ENCODE results near the gene KLHL36. TPM values are rescaled to one million over a fixed set of nuclear protein-coding genes. Genes with fewer than 3 reads are reported as not detected.
"Not testable (repeated sequence)": the region's sequence is repeated elsewhere in the genome, so short reads cannot be mapped to it uniquely, and the experiment has no call there.

KLHL36 gene
- total and polyA plus RNA-seq, 3 donors from 2014 or later = 75.1 to 129 (median 113) TPM

DNA sequence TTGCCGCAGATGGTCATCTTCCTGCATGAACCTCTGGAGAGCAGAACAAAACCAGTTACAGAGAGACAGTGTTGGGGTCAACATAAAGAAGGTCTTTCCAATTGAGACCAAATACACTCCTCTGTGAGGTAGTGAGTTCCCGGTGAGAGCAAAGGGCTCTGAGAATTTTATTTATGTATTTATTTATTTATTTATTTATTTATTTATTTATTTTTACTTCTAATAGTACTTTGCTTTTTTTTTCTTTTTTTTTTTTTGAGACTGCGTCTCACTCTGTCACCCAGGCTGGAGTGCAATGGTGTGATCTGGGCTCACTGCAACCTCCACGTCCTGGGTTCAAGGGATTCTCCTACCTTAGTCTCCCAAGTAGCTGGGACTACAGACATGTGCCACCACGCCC is 18.3 kb upstream of the KLHL36 start:
- H3K27ac ChIP-seq = no peak overlapping the region
- H3K9me3 ChIP-seq = no peaks in the 10 kb centered on the region
- H3K27me3 ChIP-seq = no peaks in the 10 kb centered on the region
- peaks cover 18% of the 10 kb centered on the region for H3K4me1 ChIP-seq
- H3K4me3 ChIP-seq = no peak overlapping the region
- no peak for DNase-seq
- 94 to 97% methylated on average over 5 of the region's 5 CpGs for WGBS, 2 donors
- intact Hi-C loops (cut with DNase I; ENCODE audit: low total_unique reads) = no loop called here
- H3K36me3 ChIP-seq (ENCODE audit: low read depth, missing control alignments) = no peaks in the 10 kb centered on the region
- no peak for TF ChIP-seq POLR2A (IDR thresholded peaks at IDR 0.05)
- TF ChIP-seq, protein P1, sequence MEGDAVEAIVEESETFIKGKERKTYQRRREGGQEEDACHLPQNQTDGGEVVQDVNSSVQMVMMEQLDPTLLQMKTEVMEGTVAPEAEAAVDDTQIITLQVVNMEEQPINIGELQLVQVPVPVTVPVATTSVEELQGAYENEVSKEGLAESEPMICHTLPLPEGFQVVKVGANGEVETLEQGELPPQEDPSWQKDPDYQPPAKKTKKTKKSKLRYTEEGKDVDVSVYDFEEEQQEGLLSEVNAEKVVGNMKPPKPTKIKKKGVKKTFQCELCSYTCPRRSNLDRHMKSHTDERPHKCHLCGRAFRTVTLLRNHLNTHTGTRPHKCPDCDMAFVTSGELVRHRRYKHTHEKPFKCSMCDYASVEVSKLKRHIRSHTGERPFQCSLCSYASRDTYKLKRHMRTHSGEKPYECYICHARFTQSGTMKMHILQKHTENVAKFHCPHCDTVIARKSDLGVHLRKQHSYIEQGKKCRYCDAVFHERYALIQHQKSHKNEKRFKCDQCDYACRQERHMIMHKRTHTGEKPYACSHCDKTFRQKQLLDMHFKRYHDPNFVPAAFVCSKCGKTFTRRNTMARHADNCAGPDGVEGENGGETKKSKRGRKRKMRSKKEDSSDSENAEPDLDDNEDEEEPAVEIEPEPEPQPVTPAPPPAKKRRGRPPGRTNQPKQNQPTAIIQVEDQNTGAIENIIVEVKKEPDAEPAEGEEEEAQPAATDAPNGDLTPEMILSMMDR (IDR thresholded peaks at IDR 0.05) = no peak

DNA sequence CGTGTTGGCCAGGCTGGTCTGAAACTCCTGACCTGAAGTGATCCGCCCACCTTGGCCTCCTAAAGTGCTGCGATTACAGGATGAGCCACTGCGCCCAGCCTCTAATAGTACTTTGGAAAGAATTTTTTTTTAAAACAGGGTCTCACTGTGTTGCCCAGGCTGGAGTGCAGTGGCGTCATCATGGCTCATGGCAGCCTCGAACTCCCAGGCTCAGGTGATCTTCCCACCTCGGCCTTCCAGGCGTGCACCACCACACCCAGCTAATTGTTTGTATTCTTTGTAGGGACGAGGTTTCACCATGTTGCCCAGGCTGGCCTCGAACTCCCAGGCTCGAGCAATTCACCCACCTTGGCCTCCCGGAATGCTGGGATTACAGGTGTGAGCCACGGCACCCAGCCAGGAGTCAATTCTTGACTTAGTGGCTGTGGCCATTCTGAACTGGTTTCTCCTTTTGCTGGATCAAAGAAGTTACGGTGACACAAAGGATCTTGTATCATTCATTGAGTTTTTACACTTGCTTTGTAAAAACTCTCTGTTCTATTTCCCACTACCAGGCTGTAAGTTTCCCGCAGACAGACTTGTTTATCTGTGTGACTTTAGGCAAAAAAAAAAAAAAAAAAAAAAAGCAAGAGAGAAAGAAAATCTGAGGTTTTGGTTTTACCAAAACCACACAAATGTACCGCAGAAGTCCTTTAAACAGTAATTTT is 17.7 kb upstream of the KLHL36 start:
- no peak for DNase-seq
- intact Hi-C loops (cut with DNase I; ENCODE audit: low total_unique reads) = no loop called here
- Histone ChIP-seq H3K27me3 (no peaks in the 10 kb centered on the region), H3K4me3 (no peak overlapping the region), H3K36me3 (ENCODE audit: low read depth, missing control alignments) (no peaks in the 10 kb centered on the region), H3K4me1 (peaks cover 18% of the 10 kb centered on the region), H3K27ac (no peak overlapping the region), H3K9me3 (no peaks in the 10 kb centered on the region)
- TF ChIP-seq POLR2A (IDR thresholded peaks at IDR 0.05) = no peak
- TF ChIP-seq, protein P1 (IDR thresholded peaks at IDR 0.05) = no peak
- 94 to 97% methylated on average over 16 of the region's 16 CpGs for WGBS, 2 donors

DNA sequence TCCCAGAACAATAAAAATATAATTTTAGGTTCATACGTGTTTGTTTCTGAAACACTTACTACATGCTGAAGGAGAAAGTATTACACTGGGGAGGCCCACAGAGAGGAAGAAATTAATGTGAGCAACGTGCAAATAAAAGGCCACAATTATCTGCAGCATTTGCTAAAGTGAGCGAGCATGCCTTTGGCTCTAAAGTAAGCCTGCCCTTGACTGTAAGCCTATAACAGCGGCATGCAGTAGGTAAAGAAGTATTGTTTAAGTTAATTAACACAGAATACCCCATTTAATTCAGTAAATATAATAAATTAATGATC is 17.2 kb upstream of the KLHL36 start:
- 89 to 90% methylated on average over 4 of the region's 4 CpGs for WGBS, 2 donors
- H3K36me3 ChIP-seq (ENCODE audit: low read depth, missing control alignments) = no peaks in the 10 kb centered on the region
- H3K4me3 ChIP-seq = no peak overlapping the region
- no peak for TF ChIP-seq POLR2A (IDR thresholded peaks at IDR 0.05)
- TF ChIP-seq, protein P1 (IDR thresholded peaks at IDR 0.05) = no peak
- H3K27me3 ChIP-seq = no peaks in the 10 kb centered on the region
- H3K9me3 ChIP-seq = no peaks in the 10 kb centered on the region
- no peak for DNase-seq
- H3K27ac ChIP-seq = no peak overlapping the region
- H3K4me1 ChIP-seq = peaks cover 18% of the 10 kb centered on the region
- intact Hi-C loops (cut with DNase I; ENCODE audit: low total_unique reads) = no loop called here

DNA sequence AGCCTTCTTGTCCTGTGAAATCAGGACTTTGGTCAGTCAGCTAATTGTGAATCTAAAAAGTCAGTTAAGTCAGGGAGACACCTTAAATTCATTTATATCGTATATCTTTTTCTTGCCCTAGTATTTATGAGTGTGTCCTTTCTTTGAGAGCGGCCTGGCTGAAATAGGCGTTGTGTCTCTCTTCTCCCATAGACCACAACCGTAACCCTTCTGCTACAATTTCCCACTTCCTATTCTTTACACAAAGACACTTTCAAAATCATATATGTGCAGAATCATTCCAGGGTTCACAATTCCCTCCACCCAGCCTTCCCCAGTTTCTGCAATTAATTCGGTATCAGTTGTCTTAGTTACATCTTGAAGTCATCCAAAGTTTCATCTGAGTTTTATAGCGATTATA is 16.4 kb upstream of the KLHL36 start:
- WGBS, 2 donors = 74% methylated on average over 6 of the region's 6 CpGs
- H3K27ac ChIP-seq = no peak overlapping the region
- no peak for DNase-seq
- TF ChIP-seq POLR2A (IDR thresholded peaks at IDR 0.05) = no peak
- TF ChIP-seq, protein P1 (IDR thresholded peaks at IDR 0.05) = no peak
- H3K36me3 ChIP-seq (ENCODE audit: low read depth, missing control alignments) = no peaks in the 10 kb centered on the region
- H3K4me3 ChIP-seq = no peak overlapping the region
- no peaks in the 10 kb centered on the region for H3K27me3 ChIP-seq
- intact Hi-C loops (cut with DNase I; ENCODE audit: low total_unique reads) = no loop called here
- peaks cover 18% of the 10 kb centered on the region for H3K4me1 ChIP-seq
- H3K9me3 ChIP-seq = no peaks in the 10 kb centered on the region

DNA sequence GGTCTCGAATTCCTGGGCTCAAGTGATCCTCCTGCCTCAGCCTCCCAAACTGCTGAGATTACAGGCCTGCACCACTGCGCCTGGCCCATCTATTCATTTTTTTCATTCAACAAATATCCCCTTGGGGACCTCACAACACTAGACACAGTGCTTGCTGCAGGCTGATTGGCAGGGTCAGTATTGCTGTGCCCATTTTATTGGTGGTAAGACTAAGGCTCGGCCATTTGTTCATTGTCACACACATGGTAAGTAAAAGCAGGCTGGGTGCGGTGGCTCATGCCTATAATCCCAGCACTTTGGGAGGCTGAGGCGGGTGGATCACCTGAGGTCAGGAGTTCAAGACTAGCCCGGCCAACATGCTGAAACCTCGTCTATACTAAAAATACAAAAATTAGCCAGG is 15.4 kb upstream of the KLHL36 start:
- H3K36me3 ChIP-seq (ENCODE audit: low read depth, missing control alignments); DNase-seq; intact Hi-C loops (cut with DNase I; ENCODE audit: low total_unique reads); H3K27ac ChIP-seq; H3K9me3 ChIP-seq; H3K27me3 ChIP-seq; H3K4me3 ChIP-seq: not testable (repeated sequence)
- peaks cover 23% of the 10 kb centered on the region for H3K4me1 ChIP-seq
- WGBS, 2 donors = 86 to 90% methylated on average over 7 of the region's 7 CpGs

All from testis (tissue), 3 donors.